ENCODE measurements around the gene RAB3GAP2.
"Not testable (repeated sequence)": the region's sequence is repeated elsewhere in the genome, so short reads cannot be mapped to it uniquely, and the experiment has no call there.

RAB3GAP2 gene

DNA sequence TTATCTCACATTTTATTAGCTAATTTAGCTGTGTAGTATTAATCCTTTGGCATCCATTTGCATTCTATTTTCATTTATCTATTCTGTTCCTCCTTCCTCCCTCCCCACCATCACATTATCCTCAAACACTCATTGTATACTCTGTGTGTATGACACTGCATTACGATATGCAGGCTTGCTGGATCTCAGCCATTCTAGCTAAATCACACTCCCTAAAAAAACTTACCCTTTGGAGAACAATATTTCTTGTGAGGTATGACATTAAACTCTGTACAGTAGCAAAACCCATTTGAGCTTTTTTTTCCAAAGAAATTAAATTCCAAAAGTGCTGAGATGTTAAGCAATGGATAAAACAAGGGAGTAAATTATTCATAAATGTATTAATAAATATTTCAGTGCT lies 11.4 kb upstream of the RAB3GAP2 start:
- DNase-seq (ENCODE audit: low read depth) = no peak

DNA sequence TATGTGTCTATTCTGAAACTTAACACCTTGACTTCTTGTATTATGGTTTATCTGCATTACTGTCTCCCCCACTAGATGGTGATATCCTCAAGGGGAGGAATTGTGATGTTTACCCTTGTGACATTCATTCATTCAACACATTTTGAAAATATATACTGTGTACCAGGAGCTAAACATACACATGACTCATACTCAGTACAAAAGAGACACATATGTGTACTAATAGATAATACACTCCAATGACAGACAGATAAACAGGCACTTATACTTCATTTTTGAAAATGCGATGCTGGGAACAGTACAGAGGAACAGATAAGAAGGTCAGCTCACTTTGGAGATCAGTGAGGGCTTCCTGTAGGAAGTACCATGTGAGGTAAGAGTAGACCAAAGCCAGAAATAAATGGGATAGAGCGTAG lies 8.9 kb upstream of the RAB3GAP2 start:
- DNase-seq (ENCODE audit: low read depth) = no peak

DNA sequence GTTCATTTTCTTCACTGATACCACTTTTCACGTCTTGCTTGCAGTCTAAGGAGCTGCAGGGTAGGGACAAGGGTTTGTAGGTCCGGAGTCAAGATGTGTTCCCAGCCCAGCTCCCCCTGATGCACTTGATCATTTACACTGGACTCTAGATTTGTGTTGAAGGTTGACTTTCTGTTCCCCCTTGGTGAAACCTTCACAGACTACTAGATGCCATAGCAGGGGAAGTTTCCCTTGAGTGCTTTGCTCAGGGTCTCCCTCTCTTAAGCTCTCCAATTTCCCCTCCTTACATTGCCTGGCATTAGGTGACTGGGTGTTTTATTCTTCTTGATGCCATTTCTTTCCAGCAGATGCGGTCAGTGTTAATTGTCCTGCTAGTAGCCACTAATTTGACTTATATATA lies 8.0 kb upstream of the RAB3GAP2 start:
- no peak for DNase-seq (ENCODE audit: low read depth)

DNA sequence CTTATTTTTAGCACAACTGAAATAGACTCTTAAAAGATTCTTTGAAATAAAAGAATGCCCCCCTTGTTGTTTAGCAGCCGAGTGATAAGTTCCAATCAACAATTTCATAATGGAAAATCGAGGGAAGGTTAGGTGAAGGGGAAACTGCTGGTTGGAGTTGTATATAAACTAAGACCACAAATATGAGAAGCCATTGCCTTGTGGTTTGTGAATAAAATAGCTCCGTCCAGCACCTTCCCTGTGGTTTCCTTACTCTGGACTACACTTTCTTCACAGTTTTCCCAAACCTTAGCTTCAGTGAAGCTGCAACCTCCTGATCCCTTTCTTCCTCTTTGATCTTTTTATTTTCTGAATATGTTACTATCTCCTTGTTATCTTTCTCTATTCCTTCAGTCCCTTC lies 6.7 kb upstream of the RAB3GAP2 start:
- no peak for DNase-seq (ENCODE audit: low read depth)

DNA sequence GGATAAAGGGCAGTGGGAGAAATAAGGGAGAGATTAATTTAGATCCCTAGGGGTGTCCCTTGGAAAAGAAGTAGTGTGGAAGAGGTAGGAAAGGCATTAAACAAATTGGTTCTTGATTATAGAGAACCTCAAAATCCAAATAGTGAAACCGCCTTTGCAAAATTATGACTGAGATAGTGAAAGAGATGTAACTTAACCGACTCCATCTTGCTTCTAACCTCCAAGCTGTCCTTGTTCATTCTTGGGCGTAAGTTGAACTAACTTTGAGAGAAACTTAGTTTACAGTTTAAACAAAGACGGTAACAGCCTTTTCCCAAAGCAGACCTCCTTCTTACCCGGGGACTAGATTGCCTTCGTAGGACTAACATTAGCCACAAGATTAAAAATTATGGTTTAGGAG lies 3.2 kb upstream of the RAB3GAP2 start:
- no peak for DNase-seq (ENCODE audit: low read depth)

DNA sequence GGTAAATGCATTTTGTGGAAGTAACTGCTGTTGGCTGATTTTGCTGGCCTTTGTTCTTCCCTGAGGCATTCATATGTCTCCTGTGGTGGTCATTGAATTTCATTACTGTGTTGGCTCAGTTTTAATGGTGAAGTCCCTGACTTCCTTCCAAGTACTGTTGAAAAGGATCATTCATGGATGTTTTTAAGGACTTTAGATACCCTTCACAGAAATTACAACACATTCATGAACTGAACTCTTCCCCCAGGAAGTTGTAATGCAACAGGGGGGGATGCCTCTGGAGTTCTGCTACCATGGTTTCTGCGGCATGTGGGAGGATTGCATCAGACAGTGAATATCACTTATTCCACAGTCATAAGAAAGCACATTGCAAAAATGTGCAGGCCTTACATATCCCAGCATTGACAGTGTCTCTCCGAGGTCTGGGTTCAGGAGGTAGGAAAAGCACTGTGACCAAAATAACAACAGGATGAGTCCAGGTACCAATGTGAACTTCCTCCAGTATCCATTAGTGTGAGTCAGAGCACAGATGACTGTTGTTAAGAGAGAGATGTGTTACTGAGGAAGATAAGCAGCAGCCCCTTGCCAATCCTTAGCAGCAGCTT lies 2.1 kb upstream of the RAB3GAP2 start:
- DNase-seq (ENCODE audit: low read depth) = no peak

DNA sequence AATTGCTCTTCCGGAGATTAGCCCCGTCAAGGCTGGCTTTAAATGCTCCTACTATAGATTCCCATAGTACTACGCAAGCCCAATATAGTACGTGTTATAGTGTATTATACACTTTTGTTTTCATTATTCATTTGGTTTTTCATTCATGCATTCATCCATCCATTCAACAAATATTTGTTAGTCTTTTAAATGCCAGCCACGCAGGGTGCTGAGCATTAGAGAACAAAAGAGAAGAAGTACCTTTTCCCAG lies 513 bp upstream of the RAB3GAP2 start:
- DNase-seq (ENCODE audit: low read depth) = no peak

DNA sequence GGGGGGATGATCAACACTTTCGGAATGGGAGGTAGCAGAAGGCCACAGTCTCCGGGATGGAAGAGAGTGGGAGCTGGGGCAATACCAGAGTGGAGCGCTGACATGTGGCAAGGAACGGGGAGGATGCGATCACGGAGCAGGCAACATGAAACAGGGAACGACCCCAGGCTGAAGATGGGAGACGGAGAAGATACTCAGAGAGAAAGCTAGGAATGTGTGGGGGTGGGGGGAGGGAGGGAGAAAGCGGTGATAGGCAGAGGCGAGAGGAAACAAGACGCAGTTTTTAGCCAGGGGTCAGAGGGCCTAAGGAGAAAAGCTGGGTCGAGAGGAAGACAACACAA lies 577 bp downstream of the RAB3GAP2 start:
- DNase-seq (ENCODE audit: low read depth) = no peak

DNA sequence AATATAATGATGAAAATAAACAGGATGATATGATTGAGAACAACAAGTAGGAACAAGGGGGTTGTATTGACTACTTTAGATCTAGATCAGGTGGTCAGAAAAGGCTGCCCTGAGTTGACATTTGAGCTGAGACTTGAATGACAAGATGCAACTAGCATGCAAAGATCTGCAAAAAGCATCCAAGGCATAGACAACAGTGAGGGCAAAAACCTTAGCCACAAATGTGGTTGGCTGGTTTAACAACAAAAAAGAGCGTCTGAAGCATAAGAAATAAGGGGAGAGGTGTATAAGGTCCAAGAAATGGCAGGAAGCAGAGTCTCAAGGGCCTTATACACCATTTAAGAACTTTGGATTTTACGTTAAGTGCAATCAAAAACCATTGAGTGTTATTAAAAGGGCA lies 3.2 kb downstream of the RAB3GAP2 start:
- DNase-seq (ENCODE audit: low read depth) = no peak

DNA sequence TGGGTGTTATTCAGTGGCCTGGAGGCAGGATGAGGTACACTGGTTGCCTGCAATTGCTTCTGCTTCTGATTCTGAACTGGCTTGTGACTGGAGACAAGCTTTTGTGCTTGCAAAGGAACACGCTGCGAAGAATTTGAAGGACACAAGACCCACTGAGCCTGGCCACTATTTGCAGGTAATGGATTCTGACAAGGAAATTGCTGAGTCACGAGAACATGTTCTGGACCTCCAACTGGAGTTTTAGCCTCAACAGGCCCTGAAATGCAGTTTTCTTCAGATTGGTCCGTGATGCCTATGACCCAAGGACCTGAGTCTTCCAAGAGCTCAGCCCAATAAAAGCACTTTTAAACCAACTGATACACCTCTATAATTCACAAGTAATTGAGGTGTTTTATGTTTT lies 4.6 kb downstream of the RAB3GAP2 start:
- no peak for DNase-seq (ENCODE audit: low read depth)

DNA sequence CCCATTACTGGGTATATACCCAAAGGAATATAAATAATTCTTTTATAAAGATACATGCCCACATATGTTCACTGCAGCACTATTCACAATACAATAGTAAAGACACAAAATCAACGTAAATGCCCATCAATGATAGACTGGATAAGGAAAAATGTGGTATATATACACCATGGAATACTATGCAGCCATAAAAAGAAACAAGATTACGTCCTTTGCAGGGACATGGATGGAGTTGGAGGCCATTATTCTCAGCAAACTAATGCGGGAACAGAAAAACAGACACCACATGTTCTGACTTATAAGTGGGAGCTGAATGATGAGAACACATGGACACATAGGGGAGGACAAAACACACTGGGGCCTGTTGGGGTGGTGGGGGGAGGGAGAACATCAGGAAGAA lies 12.0 kb downstream of the RAB3GAP2 start:
- not testable (repeated sequence) for DNase-seq (ENCODE audit: low read depth)

DNA sequence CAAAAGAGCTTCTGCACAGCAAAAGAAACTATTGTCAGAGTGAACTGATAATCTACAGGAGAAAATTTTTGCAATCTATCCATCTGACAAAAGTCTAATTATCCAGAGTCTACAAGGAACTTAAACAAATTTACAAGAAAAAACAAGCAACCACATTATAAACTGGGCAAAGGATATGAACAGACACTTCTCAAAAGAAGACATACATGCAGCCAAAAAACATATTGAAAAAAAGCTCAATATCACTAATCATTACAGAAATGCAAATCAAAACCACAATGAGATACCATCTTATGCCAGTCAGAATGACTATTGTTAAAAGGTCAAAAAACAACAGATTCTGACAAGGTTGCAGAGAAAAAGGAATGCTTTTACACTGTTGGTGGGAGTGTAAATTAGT lies 12.5 kb downstream of the RAB3GAP2 start:
- DNase-seq (ENCODE audit: low read depth) = not testable (repeated sequence)

DNA sequence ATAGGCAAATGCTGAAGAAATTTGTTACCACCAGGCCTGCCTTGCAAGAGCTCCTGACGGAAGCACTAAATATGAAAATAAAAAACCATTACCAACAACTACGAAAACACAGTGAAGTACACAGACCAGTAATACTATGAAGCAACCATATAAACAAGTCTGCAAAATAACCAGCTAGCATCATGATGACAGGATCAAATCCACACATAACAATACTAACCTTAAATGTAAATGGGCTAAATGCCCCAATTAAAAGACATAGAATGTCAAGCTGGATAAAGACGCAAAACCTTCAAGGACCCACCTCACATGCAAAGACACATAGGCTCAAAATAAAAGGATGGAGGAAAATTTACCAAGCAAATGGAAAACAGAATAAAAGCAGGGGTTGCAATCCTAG lies 16.1 kb downstream of the RAB3GAP2 start:
- DNase-seq (ENCODE audit: low read depth) = not testable (repeated sequence)

DNA sequence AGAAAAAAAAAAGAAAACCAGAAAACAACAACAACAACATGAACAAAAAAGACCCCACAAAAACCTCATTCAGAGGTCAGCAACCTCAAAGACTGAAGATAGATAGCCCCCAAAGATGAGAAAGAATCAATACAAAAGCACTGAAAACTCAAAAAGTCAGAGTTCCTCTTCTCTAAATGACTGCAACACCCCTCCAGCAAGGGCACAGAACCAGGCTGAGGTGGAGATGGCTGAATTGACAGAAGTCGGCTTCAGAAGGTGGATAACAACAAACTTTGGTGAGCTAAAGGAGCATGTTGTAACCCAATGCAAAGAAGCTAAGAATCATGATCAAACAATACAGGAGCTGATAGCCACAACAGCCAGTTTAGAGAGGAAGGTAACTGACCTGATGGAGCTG lies 17.0 kb downstream of the RAB3GAP2 start:
- no peak for DNase-seq (ENCODE audit: low read depth)

DNA sequence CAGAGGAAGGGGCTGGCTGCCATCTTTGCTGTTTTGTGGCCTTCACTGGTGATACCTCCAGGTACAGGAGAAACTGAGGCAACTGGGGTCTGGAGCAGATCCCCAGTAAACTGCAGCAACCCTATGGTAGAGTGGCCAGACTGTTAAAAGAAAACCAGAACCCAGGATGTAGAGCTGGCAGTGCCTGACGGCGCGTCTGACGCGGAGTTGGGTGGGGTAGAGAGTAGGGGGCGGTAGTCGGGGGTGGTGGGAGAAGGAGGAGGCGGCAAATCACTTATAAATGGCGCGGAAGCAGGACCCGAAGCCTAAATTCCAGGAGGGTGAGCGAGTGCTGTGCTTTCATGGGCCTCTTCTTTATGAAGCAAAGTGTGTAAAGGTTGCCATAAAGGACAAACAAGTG lies 19.0 kb downstream of the RAB3GAP2 start:
- DNase-seq (ENCODE audit: low read depth) = not testable (repeated sequence)

DNA sequence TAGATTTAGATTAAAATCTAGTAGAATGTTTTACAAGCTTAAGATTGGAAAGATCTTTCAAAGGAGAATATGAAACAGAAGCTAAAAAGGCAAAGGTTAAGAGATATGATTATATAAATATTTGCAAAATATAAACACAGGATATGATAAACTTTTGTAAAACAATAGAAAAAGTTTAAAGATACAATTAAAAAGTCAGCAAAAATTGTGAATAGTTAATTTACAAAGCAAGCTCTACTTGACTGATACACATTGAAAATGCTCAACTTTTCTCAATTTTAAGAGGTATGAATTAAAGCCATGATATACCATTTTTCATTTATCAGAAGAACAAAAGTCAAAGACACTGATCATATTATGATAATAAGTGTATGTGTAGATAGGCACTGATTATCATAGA lies 21.0 kb downstream of the RAB3GAP2 start:
- no peak for DNase-seq (ENCODE audit: low read depth)

DNA sequence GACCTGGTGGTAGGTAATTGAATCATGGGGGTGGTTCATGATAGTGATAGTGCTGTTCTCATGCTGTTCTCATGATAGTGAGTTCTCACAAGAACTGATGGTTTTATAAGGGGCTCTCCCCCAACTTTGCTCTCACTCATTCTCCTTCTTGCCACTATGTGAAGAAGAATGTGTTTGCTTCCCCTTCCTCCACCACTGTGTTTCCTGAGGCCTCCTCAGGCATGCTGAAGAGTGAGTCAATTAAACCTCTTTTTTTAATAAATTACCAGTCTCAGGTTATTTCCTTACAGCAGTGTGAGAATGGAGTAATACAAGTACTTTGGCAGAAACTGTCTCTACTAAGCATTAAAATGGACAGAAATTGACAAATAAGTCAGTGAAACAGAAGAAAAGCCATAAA lies 21.6 kb downstream of the RAB3GAP2 start:
- no peak for DNase-seq (ENCODE audit: low read depth)

DNA sequence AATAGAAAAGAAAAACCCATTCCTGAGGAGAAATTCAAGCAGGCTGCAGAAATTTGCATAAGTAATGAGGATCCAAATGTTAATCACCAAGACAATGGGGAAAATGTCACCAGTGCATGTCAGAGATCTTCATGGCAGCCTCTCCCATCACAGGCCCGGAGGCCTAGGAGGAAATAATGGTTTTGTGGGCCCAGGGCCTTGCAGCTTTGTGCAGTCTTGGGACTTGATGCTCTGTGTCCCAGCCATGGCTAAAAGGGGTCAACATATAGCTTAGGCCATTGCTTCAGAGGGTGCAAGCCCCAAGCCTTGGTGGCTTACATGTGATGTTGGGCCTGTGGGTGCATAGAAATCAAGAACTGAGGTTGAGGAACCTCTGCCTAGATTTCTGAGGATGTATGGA lies 22.7 kb downstream of the RAB3GAP2 start:
- no peak for DNase-seq (ENCODE audit: low read depth)

DNA sequence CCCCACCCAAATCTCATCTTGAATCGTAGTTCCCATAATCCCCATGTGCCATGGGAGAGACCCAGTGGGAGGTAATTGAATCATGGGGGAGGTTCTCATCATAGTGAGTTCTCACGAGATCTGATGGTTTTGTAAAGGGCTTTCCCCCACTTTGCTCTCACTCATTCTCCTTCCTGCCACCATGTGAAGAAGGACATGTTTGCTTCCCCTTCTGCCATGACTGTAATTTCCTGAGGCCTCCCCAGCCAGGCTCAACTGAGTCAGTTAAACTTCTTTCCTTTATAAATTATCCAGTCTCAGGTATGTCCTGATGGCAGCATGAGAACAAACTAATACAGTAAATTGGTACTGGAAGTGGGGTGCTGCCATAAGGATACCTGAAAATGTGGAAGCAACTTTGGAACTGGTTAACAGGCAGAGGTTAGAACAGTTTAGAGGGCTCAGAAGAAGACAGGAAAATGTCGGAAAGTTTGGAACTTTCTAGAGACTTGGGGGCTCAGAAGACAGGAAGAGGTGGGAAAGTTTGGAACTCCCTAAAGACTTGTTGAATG lies 23.5 kb downstream of the RAB3GAP2 start:
- DNase-seq (ENCODE audit: low read depth) = not testable (repeated sequence)

DNA sequence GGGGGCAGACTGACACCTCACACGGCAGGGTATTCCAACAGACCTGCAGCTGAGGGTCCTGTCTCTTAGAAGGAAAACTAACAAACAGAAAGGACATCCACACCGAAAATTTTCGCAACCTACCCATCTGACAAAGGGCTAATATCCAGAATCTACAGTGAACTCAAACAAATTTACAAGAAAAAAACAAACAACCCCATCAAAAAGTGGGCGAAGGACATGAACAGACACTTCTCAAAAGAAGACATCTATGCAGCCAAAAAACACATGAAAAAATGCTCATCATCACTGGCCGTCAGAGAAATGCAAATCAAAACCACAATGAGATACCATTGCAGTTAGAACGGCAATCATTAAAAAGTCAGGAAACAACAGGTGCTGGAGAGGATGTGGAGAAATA lies 26.4 kb downstream of the RAB3GAP2 start:
- DNase-seq (ENCODE audit: low read depth) = not testable (repeated sequence)

DNA sequence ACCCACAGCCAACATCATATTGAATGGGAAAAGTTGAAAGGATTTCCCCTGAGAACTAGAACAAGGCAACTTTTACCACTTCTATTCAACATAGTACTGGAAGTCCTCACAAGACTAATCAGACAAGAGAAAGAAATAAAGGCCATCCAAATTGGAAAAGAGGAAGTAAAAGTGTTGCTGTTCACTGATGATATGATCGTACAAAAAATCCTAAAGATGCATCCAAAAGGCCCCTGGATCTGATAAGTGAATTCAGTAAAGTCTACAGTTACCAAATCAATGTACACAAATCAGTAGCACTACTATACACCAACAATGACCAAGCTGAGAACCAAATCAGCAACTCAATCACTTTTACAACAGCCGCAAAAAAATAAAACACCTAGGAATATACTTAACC lies 28.3 kb downstream of the RAB3GAP2 start:
- DNase-seq (ENCODE audit: low read depth) = no peak

DNA sequence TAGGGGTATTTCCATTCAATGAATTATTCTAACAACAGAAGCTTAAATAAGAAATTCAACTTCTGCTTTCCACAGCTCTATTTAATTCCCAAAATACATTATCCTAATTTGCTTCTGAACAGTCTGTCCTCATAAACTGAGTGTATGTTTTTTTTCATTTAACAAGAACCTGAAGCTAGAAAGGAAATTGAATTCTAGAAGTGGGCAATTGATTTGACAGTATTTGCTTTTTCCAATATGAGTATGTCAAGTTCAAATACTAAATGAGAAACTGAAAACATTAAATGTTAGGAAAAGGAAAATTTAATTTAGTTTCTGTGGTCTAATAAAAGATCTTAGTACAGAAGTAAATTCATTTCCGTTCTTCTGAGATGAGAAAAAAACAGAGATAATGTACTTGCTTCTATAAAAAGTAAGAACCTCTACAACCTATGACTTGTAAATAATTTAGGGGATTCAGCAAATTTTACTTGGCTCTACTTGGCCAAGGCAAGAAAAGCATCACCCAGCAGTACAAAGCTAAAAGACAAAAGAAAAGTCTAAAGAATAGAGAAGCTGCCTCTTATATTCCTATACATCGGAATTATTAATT lies 31.1 kb downstream of the RAB3GAP2 start:
- no peak for DNase-seq (ENCODE audit: low read depth)

DNA sequence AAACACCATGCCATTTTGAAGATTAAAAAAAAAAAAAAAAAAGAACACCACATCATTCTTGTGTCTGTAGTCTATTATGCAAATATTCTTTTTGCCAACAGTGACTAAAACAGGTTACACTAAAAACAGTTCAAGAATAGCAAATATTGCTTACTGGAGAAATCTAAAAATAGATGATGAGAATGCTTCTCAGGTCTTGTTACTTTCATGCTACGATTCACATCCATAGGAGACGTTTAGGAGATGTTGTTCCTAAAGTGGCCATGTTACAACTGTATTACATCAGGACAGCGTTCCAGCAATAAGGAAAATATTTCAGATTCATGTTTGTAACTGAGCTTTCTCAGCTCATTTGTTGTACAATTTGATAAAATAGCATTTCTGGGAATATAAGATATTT lies 32.3 kb downstream of the RAB3GAP2 start:
- no peak for DNase-seq (ENCODE audit: low read depth)

DNA sequence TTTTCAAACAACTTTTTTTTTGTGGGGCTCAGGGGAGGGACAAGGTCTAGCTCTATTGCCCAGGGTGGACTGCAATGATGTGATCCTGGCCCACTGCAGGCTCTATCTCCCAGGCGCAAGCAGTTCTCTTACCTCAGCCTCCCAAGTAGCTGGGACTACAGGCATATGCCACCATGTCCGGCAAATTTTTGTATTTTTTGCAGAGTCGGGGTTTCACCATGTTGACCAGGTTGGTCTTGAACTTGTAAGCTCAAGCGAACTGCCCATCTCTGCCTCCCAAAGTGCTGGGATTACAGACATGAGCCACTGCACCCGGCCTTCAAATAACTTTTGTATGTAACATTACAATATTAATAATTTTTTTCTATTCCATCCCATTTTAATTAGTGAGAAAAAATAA lies 33.0 kb downstream of the RAB3GAP2 start:
- no peak for DNase-seq (ENCODE audit: low read depth)

Data from T follicular helper cell (primary cell).